Body of pancreas (tissue), 4 donors: Measurements from ENCODE around the gene MGAM2. TPM values are rescaled to one million over a fixed set of nuclear protein-coding genes. Genes with fewer than 3 reads are reported as not detected.
A peak's percentile ranks its signal among the peaks of the same experiment; 100 is the strongest.

Source experiments
- ATAC-seq: fragments of 150-250 bp; one replicate; pipeline ENCODE4 v1.9.1; 2016
- DNase-seq, 4 donors: peaks; one replicate each; pipeline ENCODE4 v3.0.0-alpha.2; 2019
- H3K27ac ChIP-seq, 4 donors: fragments of 200-600 bp; sonication (generic); 1 replicate in 3 of 4; 2 replicates in 1 of 4; pipeline versions ENCODE4 v1.5.1 to v1.6.1; 2016 to 2019; ENCODE audit warnings: mild to moderate bottlenecking in 1 of 4, mixed read lengths in 1 of 4, moderate library complexity in 1 of 4
- H3K27me3 ChIP-seq, 2 donors: fragments of 200-600 bp; sonication (generic); one replicate each; pipeline ENCODE4 v1.6.0; 2016; ENCODE audit warnings: mild to moderate bottlenecking in 1 of 2
- H3K36me3 ChIP-seq, 2 donors: fragments of 200-600 bp; sonication (generic); replicated peaks in 1 of 2; 2 replicates each; pipeline ENCODE4 v1.5.1; 2016; ENCODE audit warnings: low read depth in 2 of 2; ENCODE audit not compliant: insufficient read depth in 1 of 2
- H3K4me1 ChIP-seq: fragments of 200-600 bp; sonication (generic); one replicate; pipeline ENCODE4 v1.6.0; 2016
- H3K4me3 ChIP-seq, 2 donors: fragments of 200-600 bp; sonication (generic); 1 replicate in 1 of 2; 2 replicates in 1 of 2; pipeline ENCODE4 v1.5.1; 2016 to 2019
- H3K9me3 ChIP-seq, 3 donors: fragments of 200-600 bp; sonication (generic); 1 replicate in 2 of 3; 2 replicates in 1 of 3; pipeline ENCODE4 v1.5.1; 2016
- POLR2A ChIP-seq, 3 donors: fragments of 450-650 bp; IDR thresholded peaks; one replicate each; pipeline ENCODE4 v1.6.1; 2016; ENCODE audit warnings: antibody characterized with exemption in 3 of 3, mild to moderate bottlenecking in 2 of 3
- WGBS, 2 donors: methylation state at CpG; one replicate each; pipeline ENCODE4 v1.1.5; 2017; 5-methylcytosine and 5-hydroxymethylcytosine counted together
- intact Hi-C: fragments of 100-400 bp; cut with DNase I; formaldehyde crosslinking; loops from one replicate; pipeline ENCODE4 v1.15.1; 2023
- total RNA-seq, 2 donors: library from RNA; depleted of rRNA; stranded (reverse); fragments of >200 nt; gene quantifications; one replicate each; pipeline ENCODE4 v1.1.0, GENCODE V29; 2016
- TF ChIP-seq, protein P1 (sequence below), 7 experiments: fragments of 450-650 bp in 4 of 7; fragments of 200-600 bp in 3 of 7; sonication (generic) in 3 of 7; IDR thresholded peaks; one replicate each; pipeline ENCODE4 v1.5.1; 2016 to 2019; ENCODE audit warnings: antibody characterized with exemption in 7 of 7

Gene MGAM2
- total RNA-seq, 2 donors from 2014 or later = 9.3 to 10.9 TPM

DNA sequence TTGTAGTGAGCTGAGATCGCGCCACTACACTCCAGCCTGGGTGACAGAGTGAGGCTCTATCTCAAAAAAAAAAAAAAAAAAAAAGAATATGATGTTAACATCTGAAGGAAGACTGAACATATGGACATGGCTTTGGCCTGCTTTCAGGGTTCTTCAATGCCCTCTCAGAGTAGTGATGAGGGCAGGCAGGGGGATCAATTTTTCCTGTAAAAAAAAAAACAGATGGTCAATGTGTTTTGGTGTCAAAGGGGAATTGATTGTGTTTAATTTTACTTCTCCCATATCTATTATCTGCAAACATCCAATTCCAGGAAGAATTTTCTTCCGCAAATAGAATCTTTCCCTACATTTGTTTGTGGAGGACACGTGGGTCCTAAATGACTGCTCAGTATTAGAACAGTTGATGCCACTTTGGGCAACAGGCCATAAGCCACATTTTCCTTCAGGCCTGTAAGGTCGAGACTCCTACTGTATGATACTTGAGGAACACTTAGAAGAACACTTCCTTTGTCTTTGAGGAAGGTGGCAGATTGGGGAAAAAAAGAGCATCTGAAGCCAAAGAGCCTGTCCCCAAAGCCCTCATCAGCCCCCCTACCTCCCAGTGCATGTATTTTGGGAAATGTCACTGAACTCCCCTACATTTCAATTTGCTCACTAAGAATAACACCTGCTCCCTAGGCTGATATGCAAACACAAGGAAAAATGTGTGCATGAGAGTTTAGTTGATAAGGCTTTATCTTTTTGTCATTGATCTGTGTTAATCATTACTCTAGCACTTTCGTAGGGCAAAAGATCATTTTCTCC, 28.3 kb downstream of the MGAM2 start:
- no peaks in the 10 kb centered on the region for H3K27me3 ChIP-seq
- intact Hi-C loops = no loop called here
- no peaks in the 10 kb centered on the region for H3K9me3 ChIP-seq
- WGBS, 2 donors = 35% methylated on average over 6 of the region's 6 CpGs
- TF ChIP-seq, protein P1, sequence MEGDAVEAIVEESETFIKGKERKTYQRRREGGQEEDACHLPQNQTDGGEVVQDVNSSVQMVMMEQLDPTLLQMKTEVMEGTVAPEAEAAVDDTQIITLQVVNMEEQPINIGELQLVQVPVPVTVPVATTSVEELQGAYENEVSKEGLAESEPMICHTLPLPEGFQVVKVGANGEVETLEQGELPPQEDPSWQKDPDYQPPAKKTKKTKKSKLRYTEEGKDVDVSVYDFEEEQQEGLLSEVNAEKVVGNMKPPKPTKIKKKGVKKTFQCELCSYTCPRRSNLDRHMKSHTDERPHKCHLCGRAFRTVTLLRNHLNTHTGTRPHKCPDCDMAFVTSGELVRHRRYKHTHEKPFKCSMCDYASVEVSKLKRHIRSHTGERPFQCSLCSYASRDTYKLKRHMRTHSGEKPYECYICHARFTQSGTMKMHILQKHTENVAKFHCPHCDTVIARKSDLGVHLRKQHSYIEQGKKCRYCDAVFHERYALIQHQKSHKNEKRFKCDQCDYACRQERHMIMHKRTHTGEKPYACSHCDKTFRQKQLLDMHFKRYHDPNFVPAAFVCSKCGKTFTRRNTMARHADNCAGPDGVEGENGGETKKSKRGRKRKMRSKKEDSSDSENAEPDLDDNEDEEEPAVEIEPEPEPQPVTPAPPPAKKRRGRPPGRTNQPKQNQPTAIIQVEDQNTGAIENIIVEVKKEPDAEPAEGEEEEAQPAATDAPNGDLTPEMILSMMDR (IDR thresholded peaks at IDR 0.05) = no peak
- TF ChIP-seq POLR2A (IDR thresholded peaks at IDR 0.05) = no peak
- H3K27ac ChIP-seq = peak overlapping the region in 2 of 4 donors; percentile 9 to 58
- peak; percentile 47 for ATAC-seq
- H3K4me3 ChIP-seq = no peak overlapping the region
- peaks cover 33% of the 10 kb centered on the region for H3K4me1 ChIP-seq
- DNase-seq = peak; percentile 19 to 51 (median 34)
- H3K36me3 ChIP-seq = no peaks in the 10 kb centered on the region

DNA sequence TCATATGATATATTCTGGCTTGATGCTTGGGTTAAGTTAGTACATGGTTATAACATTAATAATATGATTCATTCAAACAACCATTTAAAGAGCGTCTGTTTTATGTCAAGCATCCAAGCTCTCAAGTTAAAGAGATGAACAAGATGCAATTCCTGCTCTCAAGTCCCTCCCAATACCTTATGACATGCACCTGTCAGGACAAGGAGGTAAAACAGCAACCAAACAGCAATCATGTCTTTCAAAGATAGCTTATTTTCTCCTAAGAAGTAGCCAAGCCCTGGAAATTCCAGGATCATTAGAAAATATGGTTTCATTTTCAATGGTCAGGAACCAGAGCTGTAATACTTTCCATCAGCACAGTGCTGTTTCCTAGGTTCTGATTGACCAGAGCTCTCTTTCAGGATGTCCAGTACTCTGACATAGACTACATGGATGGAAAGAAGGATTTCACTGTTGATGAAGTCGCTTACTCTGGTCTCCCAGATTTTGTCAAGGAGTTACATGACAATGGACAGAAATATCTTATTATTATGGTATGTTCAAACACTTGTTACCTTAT, 29.0 kb downstream of the MGAM2 start:
- TF ChIP-seq POLR2A (IDR thresholded peaks at IDR 0.05) = no peak
- TF ChIP-seq, protein P1 (IDR thresholded peaks at IDR 0.05) = no peak
- intact Hi-C loops = no loop called here
- Histone ChIP-seq H3K27ac (peak overlapping the region in 2 of 4 donors; percentile 9 to 58), H3K4me3 (no peak overlapping the region), H3K9me3 (no peaks in the 10 kb centered on the region), H3K4me1 (peaks cover 26% of the 10 kb centered on the region), H3K36me3 (no peaks in the 10 kb centered on the region), H3K27me3 (no peaks in the 10 kb centered on the region)
- 48 to 74% methylated on average over 2 of the region's 2 CpGs for WGBS, 2 donors
- DNase-seq = no peak
- peak; percentile 38 for ATAC-seq

DNA sequence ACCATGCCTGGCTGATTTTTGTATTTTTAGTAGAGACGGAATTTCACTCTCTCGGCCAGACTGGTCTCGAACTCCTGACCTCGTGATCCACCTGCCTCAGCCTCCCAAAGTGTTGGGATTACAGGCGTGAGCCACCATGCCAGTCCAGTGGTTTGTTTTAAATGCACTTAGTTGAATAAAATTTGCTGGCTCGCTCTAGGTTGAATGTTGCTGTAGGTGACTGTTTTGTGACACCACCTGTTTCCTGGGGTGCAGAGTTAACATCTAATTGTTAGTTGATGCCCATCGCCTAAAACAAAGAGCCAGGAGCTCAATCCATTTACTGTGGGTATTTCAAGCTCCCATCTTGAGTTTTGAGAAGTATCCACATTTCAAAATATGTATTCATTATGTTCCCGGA, 31.2 kb downstream of the MGAM2 start:
- no peaks in the 10 kb centered on the region for H3K36me3 ChIP-seq
- no peak for ATAC-seq
- DNase-seq = no peak
- H3K27ac ChIP-seq = no peak overlapping the region
- no peaks in the 10 kb centered on the region for H3K9me3 ChIP-seq
- WGBS, 2 donors = 93 to 96% methylated on average over 8 of the region's 8 CpGs
- no peak for TF ChIP-seq POLR2A (IDR thresholded peaks at IDR 0.05)
- TF ChIP-seq, protein P1 (IDR thresholded peaks at IDR 0.05) = no peak
- intact Hi-C loops = no loop called here
- no peak overlapping the region for H3K4me3 ChIP-seq
- H3K4me1 ChIP-seq = peaks cover 21% of the 10 kb centered on the region
- H3K27me3 ChIP-seq = no peaks in the 10 kb centered on the region

DNA sequence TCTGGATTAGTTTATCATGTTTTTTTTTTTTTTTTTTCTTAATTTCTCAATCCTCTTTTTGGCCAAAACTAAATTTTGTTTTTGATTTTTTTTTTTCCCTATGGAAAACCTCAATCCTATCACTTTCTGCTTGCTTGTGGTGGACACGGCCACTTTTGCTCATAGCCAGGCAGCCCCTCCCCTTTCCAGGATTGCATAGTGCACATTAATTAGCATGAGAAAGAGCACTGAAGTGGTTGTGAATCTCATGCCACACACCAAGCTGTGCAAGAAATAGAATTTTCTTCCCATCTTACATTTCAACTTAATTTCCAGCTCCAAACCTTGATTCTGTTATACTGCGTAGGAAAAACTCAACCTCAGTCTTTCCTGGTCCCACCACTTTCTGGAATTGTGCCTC, 34.6 kb downstream of the MGAM2 start:
- DNase-seq = no peak
- H3K27me3 ChIP-seq = no peaks in the 10 kb centered on the region
- peaks cover 4% of the 10 kb centered on the region for H3K4me1 ChIP-seq
- intact Hi-C loops = no loop called here
- 98 to 100% methylated on average over 2 of the region's 2 CpGs for WGBS, 2 donors
- no peak overlapping the region for H3K27ac ChIP-seq
- H3K4me3 ChIP-seq = no peak overlapping the region
- TF ChIP-seq, protein P1 (IDR thresholded peaks at IDR 0.05) = no peak
- TF ChIP-seq POLR2A (IDR thresholded peaks at IDR 0.05) = no peak
- H3K36me3 ChIP-seq = no peaks in the 10 kb centered on the region
- H3K9me3 ChIP-seq = no peaks in the 10 kb centered on the region
- no peak for ATAC-seq
